GM18909 (cell line): ENCODE results near the gene FBXL17.

ENCODE experiments used
- ATAC-seq: cut with Tn5 transposase; IDR thresholded peaks from one replicate; pipeline ENCODE4 v1.9.1; 2021; ENCODE audit warnings: mild to moderate bottlenecking; ENCODE audit not compliant: unreplicated experiment, poor library complexity

Gene FBXL17

GRCh38 chr5:107876261-107876660, 505.6 kb downstream of the FBXL17 start:
- no peak for ATAC-seq

GRCh38 chr5:107875833-107876232, 506.1 kb downstream of the FBXL17 start:
- no peak for ATAC-seq

- ATAC-seq, result no peak
These were observed 507.1 kb downstream of the FBXL17 start for GRCh38 chr5:107874795-107875194.

- no peak for ATAC-seq
These were observed 508.0 kb downstream of the FBXL17 start for GRCh38 chr5:107873877-107874276.

- no peak for ATAC-seq
These were observed 510.9 kb downstream of the FBXL17 start for GRCh38 chr5:107871023-107871422.

- ATAC-seq, result no peak
These were observed 512.3 kb downstream of the FBXL17 start for GRCh38 chr5:107869438-107870115.

GRCh38 chr5:107868650-107869409, 513.1 kb downstream of the FBXL17 start:
- no peak for ATAC-seq

GRCh38 chr5:107867266-107867665, 514.6 kb downstream of the FBXL17 start:
- no peak for ATAC-seq

GRCh38 chr5:107864793-107865192, 517.1 kb downstream of the FBXL17 start:
- ATAC-seq, result no peak

- no peak for ATAC-seq
These were observed 518.8 kb downstream of the FBXL17 start for GRCh38 chr5:107863125-107863524.

- ATAC-seq, result no peak
These were observed 520.3 kb downstream of the FBXL17 start for GRCh38 chr5:107861565-107861964.

GRCh38 chr5:107860044-107860443, 521.9 kb downstream of the FBXL17 start:
- no peak for ATAC-seq

- ATAC-seq, result no peak
These were observed 523.1 kb downstream of the FBXL17 start for GRCh38 chr5:107858788-107859187.

- no peak for ATAC-seq
These were observed 523.6 kb downstream of the FBXL17 start for GRCh38 chr5:107858324-107858723.

GRCh38 chr5:107857785-107858184, 524.1 kb downstream of the FBXL17 start:
- ATAC-seq, result no peak

- ATAC-seq, result no peak
These were observed 526.7 kb downstream of the FBXL17 start for GRCh38 chr5:107855171-107855570.

- ATAC-seq, result no peak
These were observed 528.2 kb downstream of the FBXL17 start for GRCh38 chr5:107853696-107854095.

- ATAC-seq, result no peak
These were observed 528.9 kb downstream of the FBXL17 start for GRCh38 chr5:107853031-107853430.

- no peak for ATAC-seq
These were observed 532.8 kb downstream of the FBXL17 start for GRCh38 chr5:107849118-107849517.

- ATAC-seq, result no peak
These were observed 541.3 kb downstream of the FBXL17 start for GRCh38 chr5:107840592-107840991.

- ATAC-seq, result no peak
These were observed 541.7 kb downstream of the FBXL17 start for GRCh38 chr5:107840161-107840560.

GRCh38 chr5:107835096-107835495, 546.8 kb downstream of the FBXL17 start:
- no peak for ATAC-seq
